Keratinocyte (primary cell): ENCODE measurements around the gene TSPAN11.

Source experiments
- CTCF ChIP-seq, 3 experiments: IDR thresholded peaks in 1 of 3; conservative IDR thresholded peaks in 1 of 3; optimal IDR thresholded peaks in 1 of 3; 2 replicates in 2 of 3; 3 replicates in 1 of 3; pipeline versions ENCODE3 to v1.5.1; 2011; ENCODE audit warnings: low read length in 3 of 3, mild to moderate bottlenecking in 3 of 3, moderate library complexity in 2 of 3, control low read depth in 1 of 3, inconsistent platforms in 1 of 3; ENCODE audit not compliant: insufficient read depth in 2 of 3; ENCODE audit errors: extremely low read depth in 1 of 3
- EZH2 ChIP-seq: IDR thresholded peaks from one replicate; pipeline ENCODE4 v1.6.1; 2012; ENCODE audit warnings: inconsistent platforms, mild to moderate bottlenecking, low read length, moderate library complexity

- TF ChIP-seq EZH2 (no peak), CTCF (optimal IDR thresholded peaks at IDR 0.05 in 1 of 3, IDR thresholded peaks at IDR 0.05 in 1 of 3, conservative IDR thresholded peaks at IDR 0.05 in 1 of 3; ENCODE audit: extremely low read depth in 1 of 3, insufficient read depth in 2 of 3, low read length in 3 of 3) (no peak)
Observed at GRCh38 chr12:30999723-31000122, 73.2 kb downstream of the TSPAN11 start.
